B cell (primary cell): Measurements from ENCODE around the gene TRPM4. TPM values are rescaled to one million over a fixed set of nuclear protein-coding genes. Genes with fewer than 3 reads are reported as not detected.

Source experiments
- ATAC-seq: fragments of 200-7000 bp; cut with Tn5 transposase; one replicate; pipeline ENCODE4 v1.10.0; 2021; ENCODE audit warnings: low read depth, mild to moderate bottlenecking, moderate number of reproducible peaks, moderate library complexity
- CTCF ChIA-PET: fragments of 350-600 bp; sonication (Branson Sonifier 250); formaldehyde crosslinking; loops from one replicate; lab custom pipeline; 2021; ENCODE audit warnings: antibody characterized with exemption, inconsistent platforms; lab: Charles Lee
- POLR2A ChIA-PET: fragments of 350-600 bp; sonication (Branson Sonifier 250); formaldehyde crosslinking; loops from one replicate; lab custom pipeline; 2021; ENCODE audit warnings: antibody characterized with exemption; lab: Charles Lee
- DNase-seq: peaks from one replicate; pipeline ENCODE4 v3.0.0; 2013
- H2AFZ ChIP-seq: 2 replicates; pipeline ENCODE4 v1.6.1; 2012; ENCODE audit warnings: mild to moderate bottlenecking, low read depth, low read length; ENCODE audit not compliant: insufficient read depth, poor library complexity, severe bottlenecking
- H3K27ac ChIP-seq, 2 donors: 1 replicate in 1 of 2; 2 replicates in 1 of 2; pipeline ENCODE4 v1.5.1; 2012 to 2013; ENCODE audit warnings: low read length in 2 of 2, mild to moderate bottlenecking in 2 of 2, moderate library complexity in 1 of 2
- H3K27me3 ChIP-seq, 4 experiments: fragments of 200-600 bp in 1 of 4; sonication (generic) in 1 of 4; replicated peaks in 1 of 4; 1 replicate in 2 of 4; 2 replicates in 2 of 4; pipeline versions ENCODE4 v1.6.1 to v1.7.0; 2013 to 2016; ENCODE audit warnings: low read length in 3 of 4, mild to moderate bottlenecking in 2 of 4, mixed read lengths in 1 of 4, moderate library complexity in 1 of 4; ENCODE audit not compliant: insufficient read depth in 4 of 4, control insufficient read depth in 3 of 4; ENCODE audit errors: control extremely low read depth in 1 of 4
- H3K36me3 ChIP-seq, 2 experiments: replicated peaks in 1 of 2; 1 replicate in 1 of 2; 2 replicates in 1 of 2; pipeline versions ENCODE4 v1.6.1 to v1.7.1; 2013; ENCODE audit warnings: low read length in 1 of 2; ENCODE audit not compliant: insufficient read depth in 2 of 2, control insufficient read depth in 1 of 2; ENCODE audit errors: control extremely low read depth in 1 of 2, extremely low read depth in 1 of 2
- H3K4me1 ChIP-seq, 2 donors: fragments of 200-600 bp in 1 of 2; sonication (generic) in 1 of 2; 1 replicate in 1 of 2; 2 replicates in 1 of 2; pipeline versions ENCODE4 v1.5.1 to v1.6.1; 2013 to 2017; ENCODE audit warnings: low read length in 2 of 2; ENCODE audit not compliant: control insufficient read depth in 2 of 2, insufficient read depth in 2 of 2
- H3K4me2 ChIP-seq: replicated peaks from 2 replicates; pipeline ENCODE3; 2012; ENCODE audit warnings: mild to moderate bottlenecking, low read depth, low read length; ENCODE audit not compliant: poor library complexity, severe bottlenecking
- H3K4me3 ChIP-seq, 5 experiments: fragments of 200-600 bp in 1 of 5; sonication (generic) in 1 of 5; 1 replicate in 3 of 5; 2 replicates in 2 of 5; pipeline versions ENCODE4 v1.5.1 to v1.7.0; 2011 to 2016; ENCODE audit warnings: low read length in 4 of 5, mild to moderate bottlenecking in 4 of 5, low read depth in 2 of 5, control low read depth in 1 of 5, moderate library complexity in 1 of 5; ENCODE audit not compliant: insufficient read depth in 1 of 5; ENCODE audit errors: control extremely low read depth in 1 of 5, extremely low read depth in 1 of 5
- H3K79me2 ChIP-seq: fragments of 200-600 bp; sonication (generic); one replicate; pipeline ENCODE4 v1.6.0; 2016; ENCODE audit warnings: low read length; ENCODE audit not compliant: control insufficient read depth, insufficient read depth
- H3K9ac ChIP-seq: fragments of 200-600 bp; sonication (generic); 2 replicates; pipeline ENCODE4 v1.6.1; 2017; ENCODE audit warnings: mild to moderate bottlenecking, low read length, moderate library complexity
- H3K9me3 ChIP-seq, 3 donors: one replicate each; pipeline versions ENCODE4 v1.6.1 to v1.7.1; 2013; ENCODE audit warnings: low read length in 2 of 3; ENCODE audit not compliant: control insufficient read depth in 2 of 3, insufficient read depth in 1 of 3; ENCODE audit errors: control extremely low read depth in 1 of 3
- H4K20me1 ChIP-seq: 2 replicates; pipeline ENCODE4 v1.6.0; 2012; ENCODE audit warnings: mild to moderate bottlenecking, low read length; ENCODE audit not compliant: insufficient read depth, control insufficient read depth, poor library complexity, severe bottlenecking
- H3K27ac Mint-ChIP-seq: one replicate; pipeline ENCODE4 v1.8.0; 2021; ENCODE audit warnings: mixed read lengths
- H3K27me3 Mint-ChIP-seq: one replicate; pipeline ENCODE4 v1.8.0; 2021; ENCODE audit warnings: mixed read lengths
- H3K4me1 Mint-ChIP-seq: one replicate; pipeline ENCODE4 v1.8.0; 2021; ENCODE audit warnings: mixed read lengths
- H3K4me3 Mint-ChIP-seq: one replicate; pipeline ENCODE4 v1.8.0; 2021; ENCODE audit warnings: mixed read lengths
- H3K9me3 Mint-ChIP-seq: one replicate; pipeline ENCODE4 v1.8.0; 2022; ENCODE audit warnings: mixed read lengths; ENCODE audit not compliant: insufficient read depth
- EZH2 ChIP-seq: IDR thresholded peaks from 2 replicates; pipeline ENCODE4 v1.6.1; 2012; ENCODE audit warnings: borderline replicate concordance, low read depth, mild to moderate bottlenecking, moderate library complexity, low read length; ENCODE audit not compliant: insufficient read depth, poor library complexity, severe bottlenecking
- WGBS: methylation state at CpG from one replicate; pipeline ENCODE4 v1.1.5; 2013; ENCODE audit warnings: missing lambda C conversion rate; ENCODE audit not compliant: insufficient coverage; 5-methylcytosine and 5-hydroxymethylcytosine counted together
- intact Hi-C: fragments of 100-400 bp; cut with micrococcal nuclease; formaldehyde crosslinking; loops from one replicate; pipeline ENCODE4 v1.10.0; 2022
- polyA plus RNA-seq: library from polyadenylated mRNA; depleted of rRNA; stranded (reverse); fragments of >200 nt; gene quantifications from 2 replicates; pipeline ENCODE4 v1.2.3, GENCODE V29; 2012
- total RNA-seq, 2 donors: library from RNA; stranded (reverse); fragments of 120-200 nt in 1 of 2; gene quantifications; 1 replicate in 1 of 2; 2 replicates in 1 of 2; pipeline versions ENCODE4 v1.2.3 to v1.2.4, GENCODE V29; 2013 to 2022
- TF ChIP-seq, protein P1 (sequence below): fragments of 200-600 bp; IDR thresholded peaks from one replicate; pipeline ENCODE4 v1.8.0; 2022; ENCODE audit warnings: antibody characterized with exemption, mild to moderate bottlenecking

Gene TRPM4
- total and polyA plus RNA-seq, 2 donors (not counting 1 experiment from before 2014, with no cell fraction given): 0.24 TPM; not detected in 1

DNA sequence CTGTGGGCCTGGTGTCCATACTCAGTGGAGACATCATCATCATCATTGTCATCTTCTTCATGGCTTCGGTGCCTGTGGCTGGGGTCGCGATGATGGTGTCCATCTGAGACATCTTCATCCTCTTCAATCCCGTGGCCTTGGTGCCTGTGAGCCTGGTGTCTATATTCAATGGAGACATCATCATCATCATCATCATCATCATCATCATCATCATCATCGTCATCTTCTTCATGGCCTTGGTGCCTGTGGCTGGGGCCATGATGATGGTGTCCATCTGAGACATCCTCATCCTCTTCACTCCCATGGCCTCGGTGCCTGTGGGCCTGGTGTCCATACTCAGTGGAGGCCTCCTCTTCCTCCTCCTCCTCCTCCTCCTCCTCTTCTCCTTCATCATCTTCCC, 3.3 kb upstream of the TRPM4 start:
- Histone ChIP-seq H2AFZ (no peak overlapping the region), H4K20me1 (no peaks in the 10 kb centered on the region), H3K9me3 (peaks cover 0 to 48% (median 7%) of the 10 kb centered on the region in 3 donors), H3K27ac (no peak overlapping the region), H3K79me2 (no peaks in the 10 kb centered on the region), H3K4me3 (no peak overlapping the region), H3K27me3 (peaks cover 0 to 69% (median 25%) of the 10 kb centered on the region in 4 experiments), H3K4me1 (peaks cover 37 to 43% of the 10 kb centered on the region in 2 donors), H3K9ac (no peak overlapping the region), H3K4me2 (no peak overlapping the region), H3K36me3 (no peaks in the 10 kb centered on the region)
- ChIA-PET POLR2A (no interaction called here), CTCF (interaction anchor here (1.7 kb wide), 1 partner anchor 57 kb away, joined by 6 read pairs; no protein-coding TSS in a partner anchor)
- TF ChIP-seq, protein P1, sequence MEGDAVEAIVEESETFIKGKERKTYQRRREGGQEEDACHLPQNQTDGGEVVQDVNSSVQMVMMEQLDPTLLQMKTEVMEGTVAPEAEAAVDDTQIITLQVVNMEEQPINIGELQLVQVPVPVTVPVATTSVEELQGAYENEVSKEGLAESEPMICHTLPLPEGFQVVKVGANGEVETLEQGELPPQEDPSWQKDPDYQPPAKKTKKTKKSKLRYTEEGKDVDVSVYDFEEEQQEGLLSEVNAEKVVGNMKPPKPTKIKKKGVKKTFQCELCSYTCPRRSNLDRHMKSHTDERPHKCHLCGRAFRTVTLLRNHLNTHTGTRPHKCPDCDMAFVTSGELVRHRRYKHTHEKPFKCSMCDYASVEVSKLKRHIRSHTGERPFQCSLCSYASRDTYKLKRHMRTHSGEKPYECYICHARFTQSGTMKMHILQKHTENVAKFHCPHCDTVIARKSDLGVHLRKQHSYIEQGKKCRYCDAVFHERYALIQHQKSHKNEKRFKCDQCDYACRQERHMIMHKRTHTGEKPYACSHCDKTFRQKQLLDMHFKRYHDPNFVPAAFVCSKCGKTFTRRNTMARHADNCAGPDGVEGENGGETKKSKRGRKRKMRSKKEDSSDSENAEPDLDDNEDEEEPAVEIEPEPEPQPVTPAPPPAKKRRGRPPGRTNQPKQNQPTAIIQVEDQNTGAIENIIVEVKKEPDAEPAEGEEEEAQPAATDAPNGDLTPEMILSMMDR: no peak
- no peak for TF ChIP-seq EZH2
- 93% methylated on average over 3 of the region's 6 CpGs for WGBS
- Mint-ChIP-seq H3K27ac (no peak overlapping the region), H3K9me3 (peaks cover 2% of the 10 kb centered on the region), H3K4me1 (peaks cover 35% of the 10 kb centered on the region), H3K27me3 (peaks cover 50% of the 10 kb centered on the region), H3K4me3 (peak overlapping the region; percentile 7)
- DNase-seq (no peak), ATAC-seq (no peak)
- intact Hi-C loops: no loop called here

DNA sequence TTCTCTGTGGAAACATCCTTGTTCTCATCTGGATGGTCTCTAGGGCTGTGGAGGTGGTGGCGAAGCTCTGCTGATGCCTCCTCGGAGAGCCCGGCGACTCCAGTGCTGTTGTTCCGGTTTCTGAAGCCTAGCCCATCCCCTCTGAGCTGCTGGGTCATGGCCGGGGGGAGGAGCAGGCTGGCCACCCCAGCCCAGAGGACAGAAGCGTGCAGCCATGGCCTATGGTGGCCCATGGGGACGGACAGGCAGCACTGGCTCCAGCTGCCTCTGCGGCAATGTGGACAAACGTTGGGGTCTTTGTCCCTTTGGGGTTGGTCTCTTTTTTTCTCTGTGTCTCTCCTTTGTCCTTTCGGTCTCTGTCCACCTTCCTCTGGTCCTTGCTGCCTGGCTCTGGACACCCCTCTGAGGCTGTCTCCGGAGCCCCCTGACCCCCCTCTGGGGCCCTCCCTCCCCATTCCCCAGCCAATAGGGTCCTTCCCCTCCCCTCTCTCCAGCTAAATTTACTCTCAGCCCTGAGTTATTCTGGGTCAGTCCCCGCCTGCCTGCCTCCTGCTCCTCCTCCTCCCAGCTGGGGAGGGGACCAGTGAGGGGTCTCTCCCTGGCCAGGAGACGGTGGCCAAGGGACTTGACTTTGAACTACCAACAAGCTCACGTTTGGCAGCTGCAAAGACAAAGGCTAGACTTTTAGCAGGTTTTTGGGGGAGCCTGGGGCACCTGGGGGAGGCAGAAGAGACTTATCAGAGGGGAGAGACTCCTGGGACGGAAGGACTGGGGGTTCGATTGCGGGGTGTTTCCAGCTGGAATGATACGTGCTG, 2.4 kb upstream of the TRPM4 start, which contains the start of gene HRC:
Gene HRC, minus strand, starts transcription at position 392 of the 815 bp plus-strand sequence. Its CDS starts 159 bp downstream, at position 233.
- Histone ChIP-seq H3K27me3 (peaks cover 0 to 65% (median 20%) of the 10 kb centered on the region in 4 experiments), H3K4me3 (no peak within 1 kb of the TSS), H3K79me2 (no peaks in the 10 kb centered on the region), H3K27ac (no peak within 1 kb of the TSS), H4K20me1 (no peaks in the 10 kb centered on the region), H3K4me2 (no peak within 1 kb of the TSS), H3K9ac (no peak within 1 kb of the TSS), H3K4me1 (peaks cover 28 to 34% of the 10 kb centered on the region in 2 donors), H3K9me3 (peaks cover 0 to 38% (median 7%) of the 10 kb centered on the region in 3 donors), H3K36me3 (no peaks in the 10 kb centered on the region), H2AFZ (no peak within 1 kb of the TSS)
- ChIA-PET CTCF (interaction anchor here (0.6 to 1.7 kb wide), 3 partner anchors 44 to 61 kb away, joined by 3 to 6 read pairs (median 3); no protein-coding TSS in a partner anchor), POLR2A (no interaction called here)
- Mint-ChIP-seq H3K9me3 (peaks cover 2% of the 10 kb centered on the region), H3K27ac (no peak within 1 kb of the TSS), H3K27me3 (peaks cover 52% of the 10 kb centered on the region), H3K4me1 (peaks cover 26% of the 10 kb centered on the region), H3K4me3 (peak within 1 kb of the TSS; percentile 7)
- WGBS: 69% methylated on average over 18 of the region's 19 CpGs
- intact Hi-C loops: no loop called here
- TF ChIP-seq EZH2: no peak
- TF ChIP-seq, protein P1: no peak
- no peak for DNase-seq
- no peak for ATAC-seq
